Renal pelvis (tissue), 3 donors: ENCODE data around the gene ZNF195. TPM values are rescaled to one million over a fixed set of nuclear protein-coding genes. Genes with fewer than 3 reads are reported as not detected.

Experiments
- polyA plus RNA-seq, 3 donors: library from polyadenylated mRNA; unstranded; fragments of 120-200 nt; gene quantifications; one replicate each; pipeline ENCODE4 v1.2.1, GENCODE V29; 2013; ENCODE audit not compliant: insufficient read length in 3 of 3

ZNF195 gene
- polyA plus RNA-seq, 3 donors: 28.4 to 41.1 (median 41.0) TPM

Other genes with a start within 250 kb of the ZNF195 start
- gene OSBPL5, start 213.8 kb downstream of the ZNF195 start, polyA plus RNA-seq: 10 to 100 TPM; 19.9 to 25.6 (median 25.1) TPM
- not detected for gene MRGPRG, start 160.3 kb downstream of the ZNF195 start, polyA plus RNA-seq
- not detected for gene MRGPRE, start 146.7 kb downstream of the ZNF195 start, polyA plus RNA-seq